Measurements from ENCODE around the gene BLVRB. TPM values are rescaled to one million over a fixed set of nuclear protein-coding genes. Genes with fewer than 3 reads are reported as not detected.

The BLVRB gene
- total and polyA plus RNA-seq, 2 of the 8 experiments (the other 6 are each of a cell fraction or from before 2014, with no cell fraction given), result 28.7 to 182 TPM

DNA sequence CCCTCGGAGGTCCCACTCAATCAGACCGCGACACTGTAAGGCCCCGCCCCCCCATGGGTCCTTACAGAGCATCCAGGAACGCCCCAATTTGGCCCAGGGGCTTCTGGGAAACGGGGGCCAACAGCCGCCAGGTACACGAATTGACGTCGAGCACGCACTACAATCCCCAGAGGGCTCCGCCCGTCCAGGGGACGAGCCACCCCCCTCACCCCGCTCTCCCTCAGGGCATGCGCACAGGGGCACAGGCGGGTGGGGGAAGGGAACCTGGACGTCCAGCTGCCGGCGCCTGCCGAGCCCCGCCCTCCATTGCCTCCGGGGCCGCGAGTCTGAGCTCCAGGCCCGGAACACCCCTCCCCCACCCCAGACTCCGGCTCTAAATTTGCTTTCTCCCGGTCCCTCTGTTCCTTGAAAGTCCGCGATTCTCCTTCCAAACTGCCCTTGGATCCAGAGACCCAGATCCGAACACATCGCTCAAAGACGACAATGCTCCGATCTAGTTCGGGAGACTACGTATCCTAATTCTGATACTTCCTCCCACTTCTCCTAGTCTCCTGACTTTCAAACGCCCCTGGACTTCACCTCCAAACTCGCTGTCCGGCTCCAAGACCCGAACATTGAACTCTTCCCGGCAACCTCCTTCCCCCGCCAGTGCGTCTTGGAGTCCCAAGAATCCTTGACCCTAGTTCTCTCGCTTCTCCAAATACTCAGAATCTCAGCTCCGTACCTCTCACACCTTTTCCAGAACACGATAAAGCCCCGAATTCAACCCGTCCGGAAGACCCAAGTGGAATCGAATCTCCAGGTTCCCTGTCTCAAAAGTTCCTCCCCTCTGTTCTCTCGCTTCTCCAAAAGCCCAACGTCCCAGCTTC, 22.2 kb downstream of the BLVRB start (continued):
- TF ChIP-seq EP300 (IDR thresholded peaks at IDR 0.05; ENCODE audit: borderline replicate concordance in 1 of 2, low read depth in 2 of 2, low read length in 2 of 2), result peak in 1 of 2 experiments; percentile 59; a peak in 1 of 3 replicates
- 0 out of 2 replicates have a peak, but pooled peaks have one; percentile 16 for TF ChIP-seq TEAD4 (IDR thresholded peaks at IDR 0.05; ENCODE audit: low read depth, low read length)
- no peak for TF ChIP-seq CBX8 (IDR thresholded peaks at IDR 0.05; ENCODE audit: borderline replicate concordance, low read depth, low read length)
- no peak for TF ChIP-seq TBP (IDR thresholded peaks at IDR 0.05; ENCODE audit: low read depth, low read length)
- TF ChIP-seq, protein P1, sequence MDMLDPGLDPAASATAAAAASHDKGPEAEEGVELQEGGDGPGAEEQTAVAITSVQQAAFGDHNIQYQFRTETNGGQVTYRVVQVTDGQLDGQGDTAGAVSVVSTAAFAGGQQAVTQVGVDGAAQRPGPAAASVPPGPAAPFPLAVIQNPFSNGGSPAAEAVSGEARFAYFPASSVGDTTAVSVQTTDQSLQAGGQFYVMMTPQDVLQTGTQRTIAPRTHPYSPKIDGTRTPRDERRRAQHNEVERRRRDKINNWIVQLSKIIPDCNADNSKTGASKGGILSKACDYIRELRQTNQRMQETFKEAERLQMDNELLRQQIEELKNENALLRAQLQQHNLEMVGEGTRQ (IDR thresholded peaks at IDR 0.05; ENCODE audit: low read length), result no peak
- TF ChIP-seq, protein P2, sequence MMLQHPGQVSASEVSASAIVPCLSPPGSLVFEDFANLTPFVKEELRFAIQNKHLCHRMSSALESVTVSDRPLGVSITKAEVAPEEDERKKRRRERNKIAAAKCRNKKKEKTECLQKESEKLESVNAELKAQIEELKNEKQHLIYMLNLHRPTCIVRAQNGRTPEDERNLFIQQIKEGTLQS (IDR thresholded peaks at IDR 0.05; ENCODE audit: insufficient read depth, low read depth, low read length), result no peak
- TF ChIP-seq BACH1 (IDR thresholded peaks at IDR 0.05; ENCODE audit: low read length), result no peak
- TF ChIP-seq CREB1 (IDR thresholded peaks at IDR 0.05), result peak; percentile 92
- peak; percentile 49; the same call in 1 of the 2 replicates for TF ChIP-seq SRF (IDR thresholded peaks at IDR 0.05; ENCODE audit: low read depth, low read length)
- no peak for TF ChIP-seq RNF2 (IDR thresholded peaks at IDR 0.05; ENCODE audit: borderline replicate concordance, low read depth, low read length, missing control alignments, poor library complexity, severe bottlenecking)
- no peak for TF ChIP-seq HDAC6 (IDR thresholded peaks at IDR 0.05; ENCODE audit: low read depth, low read length)
- peak; percentile 76 for TF ChIP-seq CHD2 (IDR thresholded peaks at IDR 0.05; ENCODE audit: low read length)
- TF ChIP-seq FOSL1 (IDR thresholded peaks at IDR 0.05; ENCODE audit: insufficient read depth, low read depth, low read length), result no peak
- TF ChIP-seq KDM1A (IDR thresholded peaks at IDR 0.05; ENCODE audit: borderline replicate concordance, low read length), result no peak
- TF ChIP-seq NRF1 (IDR thresholded peaks at IDR 0.05; ENCODE audit: low read depth, low read length), result peak; percentile 86
- TF ChIP-seq CEBPB (IDR thresholded peaks at IDR 0.05; ENCODE audit: low read depth, low read length), result no peak
- TF ChIP-seq CHD1 (IDR thresholded peaks at IDR 0.05; ENCODE audit: low read depth, low read length), result no peak
- no peak for TF ChIP-seq RAD21 (IDR thresholded peaks at IDR 0.05 in 1 of 2, conservative IDR thresholded peaks at IDR 0.05 in 1 of 2; ENCODE audit: low read depth in 2 of 2, low read length in 2 of 2)
- peak; percentile 83; the same call in 1 of the 2 replicates for TF ChIP-seq TCF12 (IDR thresholded peaks at IDR 0.05; ENCODE audit: low read depth, low read length)
- peak; percentile 39 for TF ChIP-seq ASH2L (IDR thresholded peaks at IDR 0.05; ENCODE audit: low read length)
- TF ChIP-seq, protein P3, sequence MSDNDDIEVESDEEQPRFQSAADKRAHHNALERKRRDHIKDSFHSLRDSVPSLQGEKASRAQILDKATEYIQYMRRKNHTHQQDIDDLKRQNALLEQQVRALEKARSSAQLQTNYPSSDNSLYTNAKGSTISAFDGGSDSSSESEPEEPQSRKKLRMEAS (IDR thresholded peaks at IDR 0.05), result peak; percentile 64
- no peak for TF ChIP-seq CBX5 (IDR thresholded peaks at IDR 0.05; ENCODE audit: low read depth, low read length)

Data from H1 (cell line).